Measurements from ENCODE around the gene ATP8B4.
A peak's percentile ranks its signal among the peaks of the same experiment; 100 is the strongest.
"Not testable (repeated sequence)": the region's sequence is repeated elsewhere in the genome, so short reads cannot be mapped to it uniquely, and the experiment has no call there.

Gene ATP8B4

GRCh38 chr15:50107591-50108408 is 11.2 kb downstream of the ATP8B4 start:
- DNase-seq, result peak; percentile 30

GRCh38 chr15:50107157-50107556 is 11.9 kb downstream of the ATP8B4 start:
- no peak for DNase-seq

GRCh38 chr15:50106457-50106856 is 12.6 kb downstream of the ATP8B4 start:
- DNase-seq, result no peak

- no peak for DNase-seq
Measured at GRCh38 chr15:50100486-50100885, 18.5 kb downstream of the ATP8B4 start.

- DNase-seq, result no peak
Measured at GRCh38 chr15:50098545-50098944, 20.5 kb downstream of the ATP8B4 start.

GRCh38 chr15:50095938-50096821 is 22.9 kb downstream of the ATP8B4 start:
- DNase-seq, result no peak

GRCh38 chr15:50089386-50089785 is 29.6 kb downstream of the ATP8B4 start:
- not testable (repeated sequence) for DNase-seq

GRCh38 chr15:50084932-50085331 is 34.1 kb downstream of the ATP8B4 start:
- DNase-seq, result no peak

GRCh38 chr15:50083424-50084025 is 35.5 kb downstream of the ATP8B4 start:
- no peak for DNase-seq

- DNase-seq, result no peak
Measured at GRCh38 chr15:50082066-50082465, 37.0 kb downstream of the ATP8B4 start.

- no peak for DNase-seq
Measured at GRCh38 chr15:50077651-50078050, 41.4 kb downstream of the ATP8B4 start.

GRCh38 chr15:50077176-50077575 is 41.9 kb downstream of the ATP8B4 start:
- no peak for DNase-seq

- no peak for DNase-seq
Measured at GRCh38 chr15:50075319-50075718, 43.7 kb downstream of the ATP8B4 start.

GRCh38 chr15:50071551-50072258 is 47.3 kb downstream of the ATP8B4 start:
- no peak for DNase-seq

- no peak for DNase-seq
Measured at GRCh38 chr15:50068016-50068415, 51.0 kb downstream of the ATP8B4 start.

GRCh38 chr15:50067254-50067653 is 51.8 kb downstream of the ATP8B4 start:
- no peak for DNase-seq

GRCh38 chr15:50066666-50067065 is 52.4 kb downstream of the ATP8B4 start:
- DNase-seq, result no peak

GRCh38 chr15:50066202-50066601 is 52.8 kb downstream of the ATP8B4 start:
- peak; percentile 43 for DNase-seq

- no peak for DNase-seq
Measured at GRCh38 chr15:50065279-50065678, 53.8 kb downstream of the ATP8B4 start.

- DNase-seq, result no peak
Measured at GRCh38 chr15:50064673-50065072, 54.4 kb downstream of the ATP8B4 start.

- DNase-seq, result no peak
Measured at GRCh38 chr15:50063226-50063625, 55.8 kb downstream of the ATP8B4 start.

GRCh38 chr15:50061503-50061902 is 57.5 kb downstream of the ATP8B4 start:
- DNase-seq, result no peak

GRCh38 chr15:50059883-50060282 is 59.1 kb downstream of the ATP8B4 start:
- no peak for DNase-seq

Measured in stimulated activated CD4-positive, alpha-beta T cell treated with anti-CD3 and anti-CD28 coated beads, Interleukin-1b, Interleukin-23, amount 100 ng/mL, for 48 hours (primary cell).